SIG-M5 (cell line): ENCODE results near the gene PKD2L2.
"Not testable (repeated sequence)": the region's sequence is repeated elsewhere in the genome, so short reads cannot be mapped to it uniquely, and the experiment has no call there.

Source experiments
- DNase-seq: peaks from one replicate; lab custom pipeline; 2025; lab: John Stamatoyannopoulos, UW

PKD2L2 gene

GRCh38 chr5:137888466-137888862 lies 793 bp upstream of the PKD2L2 start:
- DNase-seq, result no peak

DNA sequence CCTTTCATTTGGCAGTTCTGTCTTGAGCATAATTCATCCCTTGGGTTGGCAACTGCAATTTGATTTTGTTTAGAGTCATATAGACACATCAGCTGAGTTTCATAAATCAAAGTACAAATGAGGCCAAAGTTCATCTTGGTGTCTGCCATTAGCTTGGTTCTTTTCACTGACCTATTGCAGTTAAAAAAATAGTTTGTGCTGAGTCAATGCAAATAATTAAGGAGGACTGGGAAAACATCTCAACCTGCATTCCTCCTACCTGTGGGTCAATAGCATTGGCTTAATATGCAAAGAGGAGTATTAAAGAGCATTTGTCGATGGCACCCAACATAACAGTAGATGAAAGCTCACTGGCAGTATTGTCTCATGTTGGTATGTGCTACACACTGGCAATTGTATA lies 1.6 kb downstream of the PKD2L2 start:
- no peak for DNase-seq

GRCh38 chr5:137891849-137892248 lies 2.6 kb downstream of the PKD2L2 start:
- no peak for DNase-seq

DNA sequence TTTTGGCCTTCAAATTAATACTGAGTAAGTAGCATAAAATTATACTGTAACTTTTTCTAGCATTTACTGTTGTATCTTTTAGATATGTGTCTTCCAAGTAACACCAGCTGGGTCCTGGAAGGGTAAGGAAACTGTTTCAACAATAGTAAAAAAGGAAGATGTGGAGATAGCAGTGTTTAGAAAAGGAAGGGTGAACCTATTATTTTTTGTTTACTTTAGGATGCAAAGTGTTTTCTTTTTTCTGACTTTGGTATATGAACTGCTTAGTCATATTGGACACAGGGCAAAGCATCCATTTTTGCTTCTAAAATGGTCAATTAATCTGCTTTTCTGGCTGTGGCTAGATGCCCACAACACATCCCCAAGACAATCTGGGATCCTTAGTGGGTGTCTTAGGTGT lies 5.3 kb downstream of the PKD2L2 start:
- no peak for DNase-seq

- DNase-seq, result no peak
These were observed 7.3 kb downstream of the PKD2L2 start for GRCh38 chr5:137896560-137896959.

- no peak for DNase-seq
These were observed 10.2 kb downstream of the PKD2L2 start for GRCh38 chr5:137899493-137899892.

DNA sequence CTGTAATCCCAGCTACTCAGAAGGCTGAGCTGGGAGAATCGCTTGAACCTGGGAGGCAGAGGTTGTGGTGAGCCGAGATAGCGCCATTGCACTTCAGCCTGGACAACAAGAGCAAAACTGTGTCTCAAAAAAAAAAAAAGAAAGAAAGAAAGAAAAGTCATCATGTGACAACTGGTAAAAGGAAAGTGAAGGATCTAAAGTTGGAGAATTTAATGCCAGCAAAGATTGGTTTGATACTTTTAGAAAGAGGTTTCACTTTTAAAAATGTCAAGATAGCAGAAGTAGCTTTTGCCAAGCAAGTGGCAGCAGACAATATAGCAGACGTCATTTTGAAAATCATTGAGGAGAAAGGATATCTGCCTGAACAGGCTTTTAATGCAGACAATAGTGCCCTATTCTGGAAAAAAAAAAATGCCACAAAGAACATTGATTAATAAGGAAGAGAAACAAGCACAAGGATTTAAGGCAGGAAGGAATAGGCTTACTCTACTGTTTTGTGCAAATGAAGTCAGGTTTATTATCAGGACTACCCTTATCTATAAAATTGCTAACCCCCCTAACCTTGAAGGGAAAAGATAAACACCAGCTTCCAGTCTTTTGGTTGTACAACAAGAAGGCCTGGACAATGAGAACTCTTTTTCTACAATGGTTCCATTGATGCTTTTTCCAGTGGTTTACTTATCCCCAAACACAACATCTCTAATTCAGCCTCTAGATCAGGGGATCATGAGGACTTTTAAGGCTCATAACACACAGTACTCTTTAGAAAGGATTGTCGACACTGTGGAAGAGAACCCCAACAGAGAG lies 12.0 kb downstream of the PKD2L2 start:
- no peak for DNase-seq

GRCh38 chr5:137902408-137903133 lies 13.3 kb downstream of the PKD2L2 start:
- no peak for DNase-seq

- no peak for DNase-seq
These were observed 25.5 kb downstream of the PKD2L2 start for GRCh38 chr5:137914758-137915157.

DNA sequence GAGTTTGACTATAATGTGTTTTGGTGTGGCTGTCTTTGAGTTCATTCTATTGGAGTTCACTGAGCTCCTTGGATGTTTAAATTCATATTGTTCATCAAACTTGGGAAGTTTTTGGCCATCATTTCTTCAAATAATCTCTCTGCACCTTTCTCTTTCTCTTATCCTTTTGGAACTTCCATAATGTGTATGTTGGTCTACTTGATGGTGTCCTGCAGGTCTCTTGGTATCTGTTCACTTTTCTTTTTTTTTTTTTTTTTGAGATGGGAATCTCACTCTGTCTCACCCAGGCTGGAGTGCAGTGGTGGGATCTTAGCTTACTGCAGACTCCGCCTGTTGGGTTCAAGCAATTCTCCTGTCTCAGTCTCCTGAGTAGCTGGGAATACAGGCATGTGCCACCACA lies 27.7 kb downstream of the PKD2L2 start:
- no peak for DNase-seq

- no peak for DNase-seq
These were observed 32.7 kb downstream of the PKD2L2 start for GRCh38 chr5:137921931-137922330.

DNA sequence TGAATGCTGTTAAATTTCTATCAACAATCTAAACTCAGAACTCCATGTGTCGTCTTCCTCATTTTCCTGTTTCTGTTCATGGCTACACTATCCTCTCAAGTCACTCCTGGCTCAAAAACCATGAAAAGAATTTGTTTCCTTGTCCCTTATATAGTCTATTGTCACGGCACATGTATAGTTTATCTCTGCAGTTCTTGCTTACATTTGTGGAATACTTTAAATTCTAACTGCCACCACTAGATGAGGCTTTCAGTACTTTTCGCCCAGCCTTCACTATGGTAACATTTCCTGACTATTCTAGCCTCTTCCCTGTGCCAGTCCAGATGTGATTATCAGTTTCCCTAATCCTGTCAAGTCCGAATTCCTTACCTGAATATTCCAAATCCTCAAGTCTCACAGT lies 34.6 kb downstream of the PKD2L2 start:
- no peak for DNase-seq

GRCh38 chr5:137932800-137933199 lies 43.5 kb downstream of the PKD2L2 start:
- DNase-seq, result no peak

DNA sequence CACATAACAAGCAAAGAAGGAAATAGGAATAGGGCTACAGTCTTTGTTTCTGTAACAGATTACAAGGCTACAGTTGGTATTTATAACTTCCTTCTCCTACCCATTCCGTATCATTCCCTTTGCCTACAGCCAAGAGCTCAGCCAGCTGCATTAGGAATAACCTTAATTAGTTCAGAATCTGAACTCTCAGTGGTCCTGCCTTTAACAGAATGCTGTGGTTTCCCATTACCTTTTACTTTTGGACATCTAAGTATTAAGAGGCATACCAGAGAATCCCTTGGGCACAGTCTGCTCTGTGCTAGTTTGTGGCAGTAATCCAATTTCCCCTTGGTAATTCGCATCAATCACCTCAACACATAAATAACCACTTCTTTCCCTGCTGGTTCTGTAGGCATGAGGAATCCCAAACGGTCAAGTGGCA lies 44.2 kb downstream of the PKD2L2 start:
- no peak for DNase-seq

DNA sequence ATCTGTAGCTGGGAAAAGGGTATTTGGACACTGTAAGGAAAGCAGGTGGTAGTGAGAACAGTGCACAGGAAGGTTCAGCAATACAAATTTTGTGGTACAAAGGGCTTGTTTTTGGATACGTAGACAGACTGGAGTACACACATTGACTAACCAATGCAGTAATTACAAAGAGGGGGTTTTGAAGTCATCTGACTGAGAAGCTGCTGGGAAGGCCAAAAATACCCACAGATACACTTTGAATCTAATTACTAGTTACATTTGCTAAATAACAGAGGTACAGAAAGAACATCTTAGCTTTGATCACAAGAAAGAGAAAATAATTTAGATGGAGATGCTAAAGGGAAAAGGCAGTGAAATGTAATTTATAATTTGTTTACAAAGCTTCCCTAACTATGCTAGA lies 45.9 kb downstream of the PKD2L2 start:
- no peak for DNase-seq

GRCh38 chr5:137935694-137936093 lies 46.4 kb downstream of the PKD2L2 start:
- DNase-seq, result no peak

DNA sequence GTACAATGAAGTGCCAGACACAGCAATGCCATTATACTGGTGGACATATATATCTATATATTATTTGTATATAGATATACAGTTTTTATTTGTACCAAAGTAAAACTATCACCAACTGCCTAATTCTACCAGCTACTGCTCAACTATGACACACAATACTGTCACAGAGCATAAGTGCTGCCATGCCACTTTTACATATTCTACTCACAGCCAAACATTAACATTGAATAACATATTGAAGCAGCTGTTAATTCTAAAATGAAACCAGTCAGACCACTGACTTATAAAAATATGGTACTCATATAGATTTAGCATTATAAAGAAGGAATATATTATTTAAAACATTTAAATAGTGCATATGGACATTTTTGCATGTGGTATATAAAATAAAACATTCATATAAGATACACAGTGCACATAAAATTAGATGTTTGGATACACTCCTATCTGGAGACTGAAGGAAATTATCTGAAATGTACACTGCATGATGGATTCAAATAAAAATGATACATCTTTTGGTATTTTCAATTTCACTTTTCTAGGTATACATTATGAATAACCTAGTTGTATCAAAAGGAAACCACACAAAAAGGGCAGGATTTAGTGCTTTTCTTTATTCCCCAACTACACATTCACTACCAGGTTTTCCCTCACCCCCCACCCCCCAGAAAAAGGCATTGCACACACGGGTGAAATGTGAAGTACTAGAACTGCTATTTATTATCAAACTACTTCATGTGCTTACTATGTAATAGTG lies 48.9 kb downstream of the PKD2L2 start:
- DNase-seq, result no peak

- no peak for DNase-seq
These were observed 49.5 kb downstream of the PKD2L2 start for GRCh38 chr5:137938751-137939143.

- DNase-seq, result no peak
These were observed 50.1 kb downstream of the PKD2L2 start for GRCh38 chr5:137939331-137939730.

DNA sequence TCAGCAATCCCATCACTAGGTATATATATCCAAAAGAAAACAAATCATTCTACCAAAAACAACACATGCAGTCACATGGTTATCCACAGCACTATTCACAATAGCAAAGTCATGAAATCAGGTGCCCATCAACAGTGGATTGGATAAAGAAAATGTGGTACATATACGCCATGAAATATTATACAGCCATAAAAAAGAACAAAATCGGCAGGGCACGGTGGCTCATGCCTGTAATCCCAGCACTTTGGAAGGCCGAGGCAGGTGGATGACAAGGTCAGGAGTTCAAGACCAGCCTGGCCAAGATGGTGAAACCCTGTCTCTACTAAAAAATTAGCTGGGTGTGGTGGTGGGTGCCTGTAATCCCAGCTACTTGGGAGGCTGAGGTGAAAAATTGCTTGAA lies 55.0 kb downstream of the PKD2L2 start:
- DNase-seq, result not testable (repeated sequence)

GRCh38 chr5:137945825-137946224 lies 56.6 kb downstream of the PKD2L2 start:
- no peak for DNase-seq

- DNase-seq, result no peak
These were observed 65.0 kb downstream of the PKD2L2 start for GRCh38 chr5:137954131-137954879.
